Smooth muscle cell (in vitro differentiated cells): ENCODE results near the gene CTIF. TPM values are rescaled to one million over a fixed set of nuclear protein-coding genes. Genes with fewer than 3 reads are reported as not detected.

Experiments used
- DNase-seq: peaks from one replicate; lab custom pipeline; 2025; ENCODE audit not compliant: unreplicated experiment; lab: John Stamatoyannopoulos, UW
- H2AFZ ChIP-seq: fragments of 200-600 bp; sonication (generic); 2 replicates; pipeline ENCODE4 v1.6.0; 2016; ENCODE audit warnings: antibody characterized with exemption, low read depth, mild to moderate bottlenecking
- H3F3A ChIP-seq: fragments of 200-600 bp; sonication (generic); 2 replicates; pipeline ENCODE4 v1.6.0; 2017; ENCODE audit warnings: antibody characterized with exemption, low read depth
- H3K27ac ChIP-seq: fragments of 200-600 bp; sonication (generic); 2 replicates; pipeline ENCODE4 v1.5.1; 2016; ENCODE audit warnings: low read depth, mild to moderate bottlenecking
- H3K27me3 ChIP-seq: fragments of 200-600 bp; sonication (generic); 2 replicates; pipeline ENCODE4 v1.6.1; 2016; ENCODE audit warnings: low read depth, mild to moderate bottlenecking
- H3K36me3 ChIP-seq: fragments of 200-600 bp; sonication (generic); 2 replicates; pipeline ENCODE4 v1.5.1; 2016; ENCODE audit warnings: low read depth
- H3K4me1 ChIP-seq: fragments of 200-600 bp; sonication (generic); 2 replicates; pipeline ENCODE4 v1.5.1; 2016; ENCODE audit warnings: low read depth
- H3K4me2 ChIP-seq: fragments of 200-600 bp; sonication (generic); 2 replicates; pipeline ENCODE4 v1.6.0; 2016; ENCODE audit warnings: mild to moderate bottlenecking
- H3K4me3 ChIP-seq: fragments of 200-600 bp; sonication (generic); 2 replicates; pipeline ENCODE4 v1.5.1; 2016; ENCODE audit warnings: mild to moderate bottlenecking
- H3K79me2 ChIP-seq: fragments of 200-600 bp; sonication (generic); 2 replicates; pipeline ENCODE4 v1.6.0; 2016; ENCODE audit warnings: low read depth, mild to moderate bottlenecking
- H3K9ac ChIP-seq: fragments of 200-600 bp; sonication (generic); 2 replicates; pipeline ENCODE4 v1.6.0; 2016; ENCODE audit warnings: low read depth
- H3K9me3 ChIP-seq: fragments of 200-600 bp; sonication (generic); replicated peaks from 2 replicates; pipeline ENCODE4 v1.5.1; 2016; ENCODE audit warnings: low read depth
- H4K20me1 ChIP-seq: fragments of 200-600 bp; sonication (generic); 2 replicates; pipeline ENCODE4 v1.6.0; 2016; ENCODE audit warnings: low read depth
- WGBS: methylation state at CpG from one replicate; pipeline ENCODE4 v1.1.7; 2016; ENCODE audit warnings: low lambda C conversion rate; 5-methylcytosine and 5-hydroxymethylcytosine counted together
- polyA plus RNA-seq: library from polyadenylated mRNA; unstranded; fragments of >200 nt; fragmentation: Nextera tagmentation; extraction: Ambion mirVana; gene quantifications from 2 replicates; pipeline ENCODE4 v1.2.1, GENCODE V29; 2016
- total RNA-seq: library from RNA; depleted of rRNA; stranded (reverse); fragments of >200 nt; gene quantifications from 2 replicates; pipeline ENCODE4 v1.2.3, GENCODE V29; 2014
- TF ChIP-seq, protein P1 (sequence below): fragments of 200-600 bp; sonication (generic); IDR thresholded peaks from 2 replicates; pipeline ENCODE4 v1.5.1; 2017; ENCODE audit warnings: borderline replicate concordance, mild to moderate bottlenecking, antibody characterized with exemption; ENCODE audit not compliant: insufficient read depth, poor library complexity, severe bottlenecking

CTIF gene
- total and polyA plus RNA-seq, 2 experiments from 2014 or later: 22.2 to 25.3 TPM

DNA sequence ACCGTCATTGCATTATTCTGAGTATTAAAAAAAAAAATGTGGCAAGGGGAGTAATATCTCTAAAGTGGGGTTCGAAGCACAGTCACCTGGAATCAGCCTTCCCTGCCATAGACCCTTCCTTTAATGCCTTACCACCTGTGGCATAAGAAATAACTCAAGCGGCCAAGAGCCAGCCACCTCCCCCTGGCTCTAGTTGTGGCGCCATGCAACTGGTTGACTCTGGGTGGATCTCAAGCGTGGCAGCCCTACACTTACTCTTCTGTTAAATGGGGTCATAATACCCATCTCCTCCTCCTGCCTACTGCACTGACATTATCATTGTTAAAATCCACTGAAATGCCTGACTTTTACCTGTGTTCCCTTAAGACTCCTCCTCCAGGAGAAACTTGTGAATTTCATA is 236.1 kb downstream of the CTIF start:
- Histone ChIP-seq H3K4me1 (peaks cover 26% of the 10 kb centered on the region), H3K9me3 (no peaks in the 10 kb centered on the region), H3K4me3 (no peak overlapping the region), H3K9ac (no peak overlapping the region), H3K27ac (peak overlapping the region; percentile 97), H3K27me3 (no peaks in the 10 kb centered on the region), H2AFZ (no peak overlapping the region), H4K20me1 (no peaks in the 10 kb centered on the region), H3F3A (peaks cover 19% of the 10 kb centered on the region), H3K79me2 (peaks cover 33% of the 10 kb centered on the region), H3K36me3 (peaks cover 7% of the 10 kb centered on the region), H3K4me2 (no peak overlapping the region)
- 86% methylated on average over 5 of the region's 5 CpGs for WGBS
- no peak for DNase-seq
- TF ChIP-seq, protein P1, sequence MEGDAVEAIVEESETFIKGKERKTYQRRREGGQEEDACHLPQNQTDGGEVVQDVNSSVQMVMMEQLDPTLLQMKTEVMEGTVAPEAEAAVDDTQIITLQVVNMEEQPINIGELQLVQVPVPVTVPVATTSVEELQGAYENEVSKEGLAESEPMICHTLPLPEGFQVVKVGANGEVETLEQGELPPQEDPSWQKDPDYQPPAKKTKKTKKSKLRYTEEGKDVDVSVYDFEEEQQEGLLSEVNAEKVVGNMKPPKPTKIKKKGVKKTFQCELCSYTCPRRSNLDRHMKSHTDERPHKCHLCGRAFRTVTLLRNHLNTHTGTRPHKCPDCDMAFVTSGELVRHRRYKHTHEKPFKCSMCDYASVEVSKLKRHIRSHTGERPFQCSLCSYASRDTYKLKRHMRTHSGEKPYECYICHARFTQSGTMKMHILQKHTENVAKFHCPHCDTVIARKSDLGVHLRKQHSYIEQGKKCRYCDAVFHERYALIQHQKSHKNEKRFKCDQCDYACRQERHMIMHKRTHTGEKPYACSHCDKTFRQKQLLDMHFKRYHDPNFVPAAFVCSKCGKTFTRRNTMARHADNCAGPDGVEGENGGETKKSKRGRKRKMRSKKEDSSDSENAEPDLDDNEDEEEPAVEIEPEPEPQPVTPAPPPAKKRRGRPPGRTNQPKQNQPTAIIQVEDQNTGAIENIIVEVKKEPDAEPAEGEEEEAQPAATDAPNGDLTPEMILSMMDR: no peak

DNA sequence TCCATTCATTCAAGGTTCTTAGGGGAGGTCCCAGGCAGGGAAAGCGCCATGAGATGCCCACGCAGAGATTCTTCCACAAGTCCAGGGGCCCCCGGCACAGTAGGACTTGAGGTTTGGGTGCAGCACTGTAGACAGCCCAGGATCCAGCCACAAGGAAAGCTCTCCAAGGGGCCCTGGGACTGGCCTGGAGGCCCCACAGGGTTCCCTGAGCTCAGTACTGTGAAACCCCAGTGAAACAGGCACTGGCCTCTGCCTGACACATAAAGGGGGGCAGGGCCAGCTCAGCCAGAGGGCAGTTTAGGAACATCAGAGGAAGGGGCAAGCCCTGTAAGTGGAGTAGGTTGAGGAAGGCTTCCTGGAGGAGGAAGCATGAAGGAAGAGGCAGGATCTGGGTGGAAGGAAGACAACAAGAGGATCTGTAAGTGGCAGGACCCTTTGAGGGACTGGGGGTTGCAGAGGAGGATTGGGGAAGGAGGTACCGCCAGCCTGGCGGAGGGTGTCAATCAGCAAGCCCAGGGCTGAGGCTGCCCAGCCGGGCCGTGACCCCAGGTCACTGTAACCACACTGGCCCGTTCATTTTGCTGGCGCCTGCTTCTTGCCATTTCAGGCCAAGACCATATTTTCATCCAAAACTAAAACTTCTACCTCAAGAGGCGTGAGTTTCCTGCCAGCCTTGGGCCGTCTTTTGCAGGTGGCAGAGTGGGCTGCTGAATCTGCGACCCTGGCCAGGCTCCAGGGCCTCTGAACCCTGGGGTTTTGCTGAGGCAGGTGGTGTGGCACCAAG is 236.7 kb downstream of the CTIF start:
- TF ChIP-seq, protein P1: no peak
- H3K27ac ChIP-seq: peak overlapping the region; percentile 97
- H3K4me3 ChIP-seq: no peak overlapping the region
- no peaks in the 10 kb centered on the region for H4K20me1 ChIP-seq
- peak overlapping the region; percentile 45 for H3K4me2 ChIP-seq
- H3K9me3 ChIP-seq: no peaks in the 10 kb centered on the region
- no peak for DNase-seq
- peaks cover 33% of the 10 kb centered on the region for H3K79me2 ChIP-seq
- H2AFZ ChIP-seq: no peak overlapping the region
- no peak overlapping the region for H3K9ac ChIP-seq
- WGBS: 85% methylated on average over 12 of the region's 12 CpGs
- H3K27me3 ChIP-seq: no peaks in the 10 kb centered on the region
- peaks cover 32% of the 10 kb centered on the region for H3K4me1 ChIP-seq
- H3F3A ChIP-seq: peaks cover 23% of the 10 kb centered on the region
- peaks cover 7% of the 10 kb centered on the region for H3K36me3 ChIP-seq

DNA sequence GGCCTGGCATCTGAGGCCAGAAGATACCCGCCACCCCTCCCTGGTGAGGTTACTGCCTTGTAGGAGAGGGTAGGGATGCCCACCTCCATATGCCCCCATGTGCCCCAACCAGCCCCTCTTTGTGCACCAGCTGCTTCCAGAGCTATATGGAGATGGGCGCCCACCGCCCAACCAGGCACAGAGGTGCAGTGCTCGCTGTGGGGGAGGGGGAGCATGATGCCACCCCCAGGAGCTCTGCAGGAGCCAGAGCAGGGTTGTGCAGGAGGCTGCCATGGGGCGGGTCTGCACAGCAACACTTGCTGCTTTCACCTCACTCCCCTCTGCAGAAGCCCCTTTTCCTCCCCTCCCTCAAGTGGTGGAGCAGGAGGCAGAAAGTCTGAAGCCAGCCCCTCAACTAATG is 237.3 kb downstream of the CTIF start:
- no peaks in the 10 kb centered on the region for H4K20me1 ChIP-seq
- H3K9ac ChIP-seq: no peak overlapping the region
- H3K27me3 ChIP-seq: no peaks in the 10 kb centered on the region
- WGBS: 95% methylated on average over 5 of the region's 5 CpGs
- peak overlapping the region; percentile 97 for H3K27ac ChIP-seq
- no peak overlapping the region for H3K4me3 ChIP-seq
- H3K36me3 ChIP-seq: peaks cover 7% of the 10 kb centered on the region
- peaks cover 33% of the 10 kb centered on the region for H3K79me2 ChIP-seq
- no peaks in the 10 kb centered on the region for H3K9me3 ChIP-seq
- no peak overlapping the region for H2AFZ ChIP-seq
- TF ChIP-seq, protein P1: no peak
- peaks cover 38% of the 10 kb centered on the region for H3K4me1 ChIP-seq
- no peak for DNase-seq
- peaks cover 27% of the 10 kb centered on the region for H3F3A ChIP-seq
- peak overlapping the region; percentile 45 for H3K4me2 ChIP-seq

DNA sequence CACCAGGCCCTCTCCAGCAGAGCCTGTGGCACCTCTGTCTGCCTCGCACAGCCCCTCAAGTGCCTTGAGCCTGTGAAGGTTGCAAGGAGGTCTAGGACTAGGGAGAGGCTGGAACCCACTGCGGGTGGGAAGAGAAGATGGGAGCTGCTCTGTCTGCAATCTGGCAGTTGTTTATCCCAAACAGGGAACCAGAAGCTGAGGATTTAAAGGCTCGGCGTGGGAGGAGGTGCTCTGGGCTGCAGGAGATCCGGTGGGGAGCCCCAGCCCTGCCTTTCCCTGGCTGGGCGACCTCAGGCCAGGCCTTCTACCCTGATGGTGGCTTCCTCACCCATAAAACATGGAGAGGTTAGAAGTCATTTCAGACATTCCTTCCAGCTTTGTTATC is 237.8 kb downstream of the CTIF start:
- H3K79me2 ChIP-seq: peaks cover 33% of the 10 kb centered on the region
- TF ChIP-seq, protein P1: no peak
- peaks cover 29% of the 10 kb centered on the region for H3F3A ChIP-seq
- H3K36me3 ChIP-seq: peaks cover 7% of the 10 kb centered on the region
- H4K20me1 ChIP-seq: no peaks in the 10 kb centered on the region
- WGBS: 6% methylated on average over 6 of the region's 6 CpGs
- no peak overlapping the region for H3K9ac ChIP-seq
- no peak overlapping the region for H3K4me3 ChIP-seq
- H3K27ac ChIP-seq: peak overlapping the region; percentile 97
- no peak for DNase-seq
- peaks cover 43% of the 10 kb centered on the region for H3K4me1 ChIP-seq
- H3K4me2 ChIP-seq: peak overlapping the region; percentile 45
- no peaks in the 10 kb centered on the region for H3K27me3 ChIP-seq
- H2AFZ ChIP-seq: no peak overlapping the region
- no peaks in the 10 kb centered on the region for H3K9me3 ChIP-seq
